CD4-positive, alpha-beta T cell (primary cell): ENCODE results near the gene PYGL. TPM values are rescaled to one million over a fixed set of nuclear protein-coding genes. Genes with fewer than 3 reads are reported as not detected.

ENCODE experiments used
- ATAC-seq: fragments of 200-7000 bp; cut with Tn5 transposase; one replicate; pipeline ENCODE4 v1.10.0; 2022; ENCODE audit warnings: mild to moderate bottlenecking; ENCODE audit not compliant: poor library complexity
- CTCF ChIA-PET: fragments of 350-600 bp; sonication (Branson Sonifier 250); formaldehyde crosslinking; loops from one replicate; lab custom pipeline; 2021; ENCODE audit warnings: antibody characterized with exemption, inconsistent platforms; lab: Charles Lee
- POLR2A ChIA-PET: fragments of 350-600 bp; sonication (Branson Sonifier 250); formaldehyde crosslinking; loops from one replicate; lab custom pipeline; 2021; ENCODE audit warnings: antibody characterized with exemption, inconsistent platforms; lab: Charles Lee
- DNase-seq, 14 experiments: peaks; one replicate each; pipeline ENCODE4 v3.0.0-alpha.2; 2013 to 2020; ENCODE audit warnings: mixed read lengths in 2 of 14
- H3K27ac ChIP-seq, 2 donors: one replicate each; pipeline versions ENCODE4 v1.5.1 to v1.7.0; 2013; ENCODE audit warnings: low read length in 2 of 2, low read depth in 1 of 2, mild to moderate bottlenecking in 1 of 2
- H3K27me3 ChIP-seq, 2 experiments: 1 replicate in 1 of 2; 2 replicates in 1 of 2; pipeline versions ENCODE4 v1.6.1 to v1.7.0; 2013; ENCODE audit warnings: low read length in 2 of 2, control low read depth in 1 of 2, mild to moderate bottlenecking in 1 of 2, moderate library complexity in 1 of 2; ENCODE audit not compliant: insufficient read depth in 2 of 2, control insufficient read depth in 1 of 2
- H3K36me3 ChIP-seq: one replicate; pipeline ENCODE4 v1.6.1; 2013; ENCODE audit warnings: low read length, control low read depth; ENCODE audit not compliant: insufficient read depth
- H3K4me1 ChIP-seq: one replicate; pipeline ENCODE4 v1.6.1; 2013; ENCODE audit warnings: low read length, control low read depth; ENCODE audit not compliant: insufficient read depth
- H3K4me3 ChIP-seq: one replicate; pipeline ENCODE4 v1.5.1; 2013; ENCODE audit warnings: mild to moderate bottlenecking, low read length, moderate library complexity
- H3K9me3 ChIP-seq, 2 experiments: 1 replicate in 1 of 2; 2 replicates in 1 of 2; pipeline versions ENCODE4 v1.6.1 to v1.7.0; 2013; ENCODE audit warnings: low read length in 2 of 2, mild to moderate bottlenecking in 2 of 2, control low read depth in 1 of 2, moderate library complexity in 1 of 2; ENCODE audit not compliant: control insufficient read depth in 1 of 2, insufficient read depth in 1 of 2
- H3K27ac Mint-ChIP-seq: one replicate; pipeline ENCODE4 v1.8.0; 2020; ENCODE audit warnings: mixed read lengths
- H3K27me3 Mint-ChIP-seq: one replicate; pipeline ENCODE4 v1.8.0; 2021; ENCODE audit warnings: mixed read lengths
- H3K36me3 Mint-ChIP-seq: one replicate; pipeline ENCODE4 v1.8.0; 2021; ENCODE audit warnings: low read depth, mixed read lengths
- H3K4me1 Mint-ChIP-seq: one replicate; pipeline ENCODE4 v1.8.0; 2021; ENCODE audit warnings: low read depth, mixed read lengths
- H3K4me3 Mint-ChIP-seq: one replicate; pipeline ENCODE4 v1.8.0; 2020; ENCODE audit warnings: mild to moderate bottlenecking, mixed read lengths
- H3K9me3 Mint-ChIP-seq: one replicate; pipeline ENCODE4 v1.8.0; 2020; ENCODE audit warnings: mixed read lengths
- CTCF ChIP-seq: fragments of 200-600 bp; IDR thresholded peaks from one replicate; pipeline ENCODE4 v1.8.0; 2022; ENCODE audit warnings: antibody characterized with exemption, mild to moderate bottlenecking
- intact Hi-C, 2 experiments: fragments of 100-400 bp; cut with DNase I in 1 of 2; cut with micrococcal nuclease in 1 of 2; formaldehyde crosslinking; loops; one replicate each; pipeline versions ENCODE4 v1.15.1 to v1.9.0; 2023 to 2025; cut with DNase I, micrococcal nuclease
- total RNA-seq, 174 experiments: library from RNA in 2 of 174; stranded (reverse) in 2 of 174; gene quantifications; one replicate each; pipeline ENCODE4 v1.2.3 and lab custom pipeline; 2021 to 2026

Gene PYGL
- total RNA-seq, 2 experiments from 2014 or later: 0.59 to 0.69 TPM

- H3K4me3 ChIP-seq: no peak overlapping the region
- H3K27ac ChIP-seq: no peak overlapping the region
- Mint-ChIP-seq H3K4me1 (no peaks in the 10 kb centered on the region), H3K27ac (no peak overlapping the region), H3K4me3 (no peak overlapping the region), H3K9me3 (no peaks in the 10 kb centered on the region), H3K36me3 (no peaks in the 10 kb centered on the region), H3K27me3 (peaks cover 5% of the 10 kb centered on the region)
- intact Hi-C loops: no loop called here
- ATAC-seq (no peak), DNase-seq (no peak)
- POLR2A ChIA-PET: no interaction called here
- H3K4me1 ChIP-seq: no peaks in the 10 kb centered on the region
- CTCF ChIA-PET: no interaction called here
- TF ChIP-seq CTCF: no peak
- no peaks in the 10 kb centered on the region for H3K9me3 ChIP-seq
- no peaks in the 10 kb centered on the region for H3K36me3 ChIP-seq
- H3K27me3 ChIP-seq: peaks cover 0 to 2% of the 10 kb centered on the region in 2 experiments
These were observed 28.5 kb upstream of the PYGL start for GRCh38 chr14:50972734-50973133.

- ChIA-PET CTCF (no interaction called here), POLR2A (no interaction called here)
- H3K9me3 Mint-ChIP-seq: no peaks in the 10 kb centered on the region
- H3K4me3 Mint-ChIP-seq: no peak overlapping the region
- Histone ChIP-seq H3K27me3 (no peaks in the 10 kb centered on the region), H3K27ac (no peak overlapping the region), H3K9me3 (no peaks in the 10 kb centered on the region), H3K36me3 (no peaks in the 10 kb centered on the region), H3K4me1 (no peaks in the 10 kb centered on the region), H3K4me3 (no peak overlapping the region)
- H3K27me3 Mint-ChIP-seq: peaks cover 5% of the 10 kb centered on the region
- intact Hi-C loops: no loop called here
- no peak overlapping the region for H3K27ac Mint-ChIP-seq
- ATAC-seq (no peak), DNase-seq (no peak)
- H3K36me3 Mint-ChIP-seq: no peaks in the 10 kb centered on the region
- H3K4me1 Mint-ChIP-seq: no peaks in the 10 kb centered on the region
- TF ChIP-seq CTCF: no peak
These were observed 26.9 kb upstream of the PYGL start for GRCh38 chr14:50970886-50971781.

- Mint-ChIP-seq H3K27ac (no peak overlapping the region), H3K4me3 (no peak overlapping the region), H3K27me3 (peaks cover 5% of the 10 kb centered on the region), H3K9me3 (no peaks in the 10 kb centered on the region), H3K36me3 (no peaks in the 10 kb centered on the region), H3K4me1 (no peaks in the 10 kb centered on the region)
- Histone ChIP-seq H3K36me3 (no peaks in the 10 kb centered on the region), H3K27ac (no peak overlapping the region), H3K4me3 (no peak overlapping the region), H3K4me1 (no peaks in the 10 kb centered on the region), H3K9me3 (no peaks in the 10 kb centered on the region), H3K27me3 (no peaks in the 10 kb centered on the region)
- ATAC-seq (no peak), DNase-seq (no peak)
- POLR2A ChIA-PET: no interaction called here
- no peak for TF ChIP-seq CTCF
- intact Hi-C loops: loop anchor here in 1 of 2 experiments (5.0 kb wide), 1 partner anchor 805 kb away; no protein-coding TSS in a partner anchor
- CTCF ChIA-PET: interaction anchor here (0.6 kb wide), 1 partner anchor 64 kb away, joined by 4 read pairs; no protein-coding TSS in a partner anchor
These were observed 23.5 kb upstream of the PYGL start for GRCh38 chr14:50967790-50968189.
